ENCODE measurements around the gene IGDCC3. TPM values are rescaled to one million over a fixed set of nuclear protein-coding genes. Genes with fewer than 3 reads are reported as not detected.

The IGDCC3 gene
- total RNA-seq, 6 experiments from 2014 or later: not detected

DNA sequence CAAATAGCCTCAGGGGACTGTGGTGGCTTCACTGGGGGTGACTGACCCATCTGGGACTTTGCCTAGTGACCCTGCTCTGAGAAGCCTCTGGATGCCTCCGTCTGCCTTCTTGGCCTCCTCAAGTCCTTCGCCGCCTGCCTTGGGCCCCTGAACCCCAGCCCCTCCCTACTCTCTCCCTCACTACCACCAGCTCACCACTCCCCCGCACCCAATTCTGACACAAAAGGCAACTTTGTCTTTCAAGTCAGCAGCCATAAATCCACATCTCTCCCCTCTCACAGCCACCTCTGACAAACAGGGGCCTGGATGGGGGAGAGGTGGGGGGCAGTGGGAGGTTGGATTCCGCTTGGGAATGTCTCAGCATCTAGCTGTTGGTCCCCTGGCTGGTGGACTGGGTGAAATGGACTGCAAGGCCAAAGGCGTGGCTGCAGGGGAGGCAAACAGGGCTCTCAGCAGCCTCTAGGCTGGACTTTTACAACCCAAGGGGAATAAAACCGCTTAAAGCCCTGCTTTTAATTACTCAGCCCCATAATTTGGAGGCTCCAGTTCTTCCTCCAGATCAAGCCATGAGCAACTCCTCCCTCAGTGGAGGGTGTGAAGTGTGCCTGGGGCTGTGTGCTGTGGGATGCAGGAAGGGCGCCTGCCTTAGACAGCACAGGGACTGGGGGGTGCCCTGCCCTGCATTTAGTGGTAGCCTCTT, 33.4 kb downstream of the IGDCC3 start:
- Mint-ChIP-seq H3K27me3 (ENCODE audit: insufficient read depth) (peaks cover 52% of the 10 kb centered on the region), H3K4me3 (no peak overlapping the region)

DNA sequence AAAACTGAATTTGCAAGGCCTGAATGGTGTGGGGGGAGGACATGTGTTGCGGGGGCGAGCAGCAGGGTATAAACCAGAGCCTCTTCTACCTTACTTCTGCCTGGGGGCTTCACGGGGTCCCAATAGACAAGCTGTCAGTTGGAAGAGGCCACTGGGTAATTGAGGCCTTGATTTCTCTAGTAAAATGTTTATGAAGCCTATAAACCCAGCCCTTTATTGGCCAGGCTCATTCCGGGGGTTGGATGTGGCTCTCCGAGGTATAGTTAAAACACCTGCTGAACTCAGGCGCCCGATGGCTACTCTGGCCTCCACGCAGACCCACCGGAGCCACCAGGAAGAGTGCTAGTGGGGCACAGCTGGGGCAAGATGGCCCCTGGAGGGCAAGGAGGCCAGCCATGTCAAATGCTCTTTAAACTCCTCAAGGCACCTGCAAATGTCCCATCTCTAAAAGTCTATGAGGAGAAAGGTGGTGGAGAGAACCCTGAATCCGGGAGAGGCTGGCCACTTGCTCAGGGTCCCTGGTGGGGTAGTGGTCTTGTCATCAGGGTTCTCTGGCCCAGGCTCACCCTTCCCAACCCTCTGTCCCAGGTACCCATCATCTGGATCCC, 34.3 kb downstream of the IGDCC3 start:
- Mint-ChIP-seq H3K4me3 (no peak overlapping the region), H3K4me1 (ENCODE audit: low read depth) (no peaks in the 10 kb centered on the region), H3K27ac (no peak overlapping the region), H3K36me3 (ENCODE audit: low read depth) (no peaks in the 10 kb centered on the region), H3K9me3 (no peaks in the 10 kb centered on the region), H3K27me3 (ENCODE audit: insufficient read depth) (peaks cover 52% of the 10 kb centered on the region)
- TF ChIP-seq, protein P1, sequence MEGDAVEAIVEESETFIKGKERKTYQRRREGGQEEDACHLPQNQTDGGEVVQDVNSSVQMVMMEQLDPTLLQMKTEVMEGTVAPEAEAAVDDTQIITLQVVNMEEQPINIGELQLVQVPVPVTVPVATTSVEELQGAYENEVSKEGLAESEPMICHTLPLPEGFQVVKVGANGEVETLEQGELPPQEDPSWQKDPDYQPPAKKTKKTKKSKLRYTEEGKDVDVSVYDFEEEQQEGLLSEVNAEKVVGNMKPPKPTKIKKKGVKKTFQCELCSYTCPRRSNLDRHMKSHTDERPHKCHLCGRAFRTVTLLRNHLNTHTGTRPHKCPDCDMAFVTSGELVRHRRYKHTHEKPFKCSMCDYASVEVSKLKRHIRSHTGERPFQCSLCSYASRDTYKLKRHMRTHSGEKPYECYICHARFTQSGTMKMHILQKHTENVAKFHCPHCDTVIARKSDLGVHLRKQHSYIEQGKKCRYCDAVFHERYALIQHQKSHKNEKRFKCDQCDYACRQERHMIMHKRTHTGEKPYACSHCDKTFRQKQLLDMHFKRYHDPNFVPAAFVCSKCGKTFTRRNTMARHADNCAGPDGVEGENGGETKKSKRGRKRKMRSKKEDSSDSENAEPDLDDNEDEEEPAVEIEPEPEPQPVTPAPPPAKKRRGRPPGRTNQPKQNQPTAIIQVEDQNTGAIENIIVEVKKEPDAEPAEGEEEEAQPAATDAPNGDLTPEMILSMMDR (IDR thresholded peaks at IDR 0.05): no peak
- no peak for DNase-seq

More for the DNA sequence above, 33.4 kb downstream of the IGDCC3 start:
- Mint-ChIP-seq H3K36me3 (ENCODE audit: low read depth) (no peaks in the 10 kb centered on the region), H3K9me3 (no peaks in the 10 kb centered on the region), H3K4me1 (ENCODE audit: low read depth) (no peaks in the 10 kb centered on the region), H3K27ac (no peak overlapping the region)
- TF ChIP-seq, protein P1 (IDR thresholded peaks at IDR 0.05): no peak
- DNase-seq: no peak

DNA sequence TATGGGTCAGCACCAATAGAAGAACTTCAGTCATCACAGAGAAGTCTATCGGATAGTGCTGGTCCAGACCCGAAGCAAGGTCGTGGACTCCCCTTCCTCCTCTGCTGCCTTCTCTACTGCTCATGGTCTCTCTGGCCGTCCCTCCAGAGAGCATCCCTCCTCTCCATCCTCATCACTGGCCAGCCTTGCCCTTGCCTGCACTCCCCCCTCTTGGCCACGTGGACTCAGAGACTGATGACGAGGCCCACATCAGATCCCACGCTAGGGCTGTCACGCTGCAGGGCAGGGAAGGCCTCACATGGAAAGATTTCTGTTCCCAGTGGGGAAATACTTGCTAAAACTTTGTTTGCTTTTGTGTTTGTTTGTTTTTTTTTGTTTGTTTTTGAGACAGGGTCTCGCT, 35.3 kb downstream of the IGDCC3 start:
- Mint-ChIP-seq H3K36me3 (ENCODE audit: low read depth) (no peaks in the 10 kb centered on the region), H3K9me3 (no peaks in the 10 kb centered on the region), H3K27ac (no peak overlapping the region), H3K4me3 (no peak overlapping the region), H3K4me1 (ENCODE audit: low read depth) (no peaks in the 10 kb centered on the region), H3K27me3 (ENCODE audit: insufficient read depth) (peaks cover 47% of the 10 kb centered on the region)
- TF ChIP-seq, protein P1 (IDR thresholded peaks at IDR 0.05): no peak
- no peak for DNase-seq

DNA sequence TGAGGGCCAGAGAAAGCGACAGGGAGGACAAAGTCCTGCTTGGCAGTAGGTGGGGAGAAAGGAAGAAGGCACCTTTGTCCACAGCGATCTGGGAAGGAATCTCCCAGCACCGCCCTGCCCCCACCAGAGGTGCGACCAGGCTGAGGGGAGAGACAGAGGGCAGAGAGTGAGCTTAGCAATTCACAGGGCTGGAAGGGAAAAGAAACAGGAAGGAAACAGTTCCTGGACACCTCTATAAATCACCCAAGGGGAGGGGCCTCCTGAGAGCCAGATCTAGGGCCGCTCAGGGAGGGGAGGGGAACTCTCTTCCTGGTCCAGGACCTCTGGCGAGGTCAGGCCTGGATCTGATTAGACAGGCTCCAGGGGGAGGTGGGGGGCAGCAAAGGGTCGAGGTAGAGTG, 37.9 kb downstream of the IGDCC3 start:
- DNase-seq: no peak
- Mint-ChIP-seq H3K36me3 (ENCODE audit: low read depth) (no peaks in the 10 kb centered on the region), H3K27me3 (ENCODE audit: insufficient read depth) (peaks cover 50% of the 10 kb centered on the region), H3K27ac (no peak overlapping the region), H3K4me3 (no peak overlapping the region), H3K4me1 (ENCODE audit: low read depth) (no peaks in the 10 kb centered on the region), H3K9me3 (no peaks in the 10 kb centered on the region)
- TF ChIP-seq, protein P1 (IDR thresholded peaks at IDR 0.05): no peak

DNA sequence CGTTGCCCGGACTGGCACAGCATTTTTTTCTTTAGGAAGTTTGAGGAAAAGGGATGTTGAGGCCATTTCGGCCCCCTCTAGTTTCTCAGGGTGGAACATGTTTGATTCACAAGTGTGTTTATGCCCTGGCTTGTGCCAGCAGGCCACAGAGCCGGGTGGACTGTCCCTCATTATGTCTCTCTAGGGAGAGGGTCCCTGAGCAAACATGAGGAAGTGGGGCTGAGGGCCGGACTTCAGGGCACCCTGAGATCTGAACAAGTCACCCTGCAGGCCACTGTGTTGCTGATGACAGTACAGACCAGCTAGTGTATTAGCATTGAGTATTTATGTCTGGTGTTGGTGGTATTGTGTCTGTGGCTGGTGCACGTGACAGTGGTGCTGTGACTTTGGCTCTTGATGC, 38.4 kb downstream of the IGDCC3 start:
- TF ChIP-seq, protein P1 (IDR thresholded peaks at IDR 0.05): no peak
- Mint-ChIP-seq H3K9me3 (no peaks in the 10 kb centered on the region), H3K36me3 (ENCODE audit: low read depth) (no peaks in the 10 kb centered on the region), H3K4me3 (no peak overlapping the region), H3K4me1 (ENCODE audit: low read depth) (no peaks in the 10 kb centered on the region), H3K27ac (no peak overlapping the region), H3K27me3 (ENCODE audit: insufficient read depth) (peaks cover 50% of the 10 kb centered on the region)
- no peak for DNase-seq

Measured in HFFc6 (cell line).